ENCODE measurements around the gene PCYOX1L.

PCYOX1L gene

GRCh38 chr5:149410071-149410470, 52.2 kb downstream of the PCYOX1L start:
- no peaks in the 10 kb centered on the region for H3K36me3 Mint-ChIP-seq (ENCODE audit: low read depth)
- H3K27me3 Mint-ChIP-seq = no peaks in the 10 kb centered on the region
- no peak overlapping the region for H3K27ac Mint-ChIP-seq
- H3K4me3 Mint-ChIP-seq = no peak overlapping the region
- H3K9me3 Mint-ChIP-seq = no peaks in the 10 kb centered on the region
- H3K4me1 Mint-ChIP-seq (ENCODE audit: low read depth) = no peaks in the 10 kb centered on the region

DNA sequence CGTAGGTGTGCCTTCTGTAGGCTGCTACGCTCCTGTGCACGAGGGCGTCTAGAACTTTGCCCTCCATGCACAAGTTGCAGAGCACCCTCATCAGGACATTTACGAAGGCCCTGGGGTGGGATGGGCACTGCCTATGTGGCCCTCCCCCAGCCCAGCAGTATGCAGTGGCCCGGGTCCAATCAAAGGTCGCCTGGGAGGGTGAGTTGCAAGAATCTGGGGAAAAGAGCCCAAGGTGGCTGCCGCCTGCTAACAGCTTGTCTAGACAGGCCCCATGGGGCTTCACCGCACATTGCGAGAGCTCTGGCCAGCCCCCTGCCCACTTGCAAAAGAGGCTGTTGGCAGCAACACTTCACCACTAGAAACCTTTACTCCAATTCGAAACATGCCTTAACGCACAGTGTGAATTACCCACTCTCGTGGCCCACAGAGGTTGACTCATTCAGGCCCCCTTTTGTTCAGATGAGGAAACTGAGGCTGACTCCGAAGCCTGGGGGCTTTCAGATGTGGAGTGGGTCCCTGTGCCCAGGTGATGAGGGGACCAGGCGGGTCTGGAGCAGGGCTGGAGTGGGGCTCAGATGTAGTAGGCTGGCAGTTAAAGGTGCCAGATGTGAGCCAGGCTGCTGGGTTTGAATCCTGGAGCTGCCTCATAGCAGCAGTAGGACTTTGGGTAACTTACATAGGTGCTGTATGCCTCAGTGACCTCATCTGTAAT, 53.0 kb downstream of the PCYOX1L start:
- Mint-ChIP-seq H3K4me3 (no peak overlapping the region), H3K9me3 (no peaks in the 10 kb centered on the region), H3K27ac (no peak overlapping the region), H3K27me3 (no peaks in the 10 kb centered on the region), H3K4me1 (ENCODE audit: low read depth) (no peaks in the 10 kb centered on the region), H3K36me3 (ENCODE audit: low read depth) (no peaks in the 10 kb centered on the region)

- Mint-ChIP-seq H3K9me3 (no peaks in the 10 kb centered on the region), H3K4me3 (no peak overlapping the region), H3K27me3 (no peaks in the 10 kb centered on the region), H3K27ac (no peak overlapping the region), H3K36me3 (ENCODE audit: low read depth) (no peaks in the 10 kb centered on the region), H3K4me1 (ENCODE audit: low read depth) (no peaks in the 10 kb centered on the region)
These were observed 54.1 kb downstream of the PCYOX1L start for GRCh38 chr5:149411738-149412519.

DNA sequence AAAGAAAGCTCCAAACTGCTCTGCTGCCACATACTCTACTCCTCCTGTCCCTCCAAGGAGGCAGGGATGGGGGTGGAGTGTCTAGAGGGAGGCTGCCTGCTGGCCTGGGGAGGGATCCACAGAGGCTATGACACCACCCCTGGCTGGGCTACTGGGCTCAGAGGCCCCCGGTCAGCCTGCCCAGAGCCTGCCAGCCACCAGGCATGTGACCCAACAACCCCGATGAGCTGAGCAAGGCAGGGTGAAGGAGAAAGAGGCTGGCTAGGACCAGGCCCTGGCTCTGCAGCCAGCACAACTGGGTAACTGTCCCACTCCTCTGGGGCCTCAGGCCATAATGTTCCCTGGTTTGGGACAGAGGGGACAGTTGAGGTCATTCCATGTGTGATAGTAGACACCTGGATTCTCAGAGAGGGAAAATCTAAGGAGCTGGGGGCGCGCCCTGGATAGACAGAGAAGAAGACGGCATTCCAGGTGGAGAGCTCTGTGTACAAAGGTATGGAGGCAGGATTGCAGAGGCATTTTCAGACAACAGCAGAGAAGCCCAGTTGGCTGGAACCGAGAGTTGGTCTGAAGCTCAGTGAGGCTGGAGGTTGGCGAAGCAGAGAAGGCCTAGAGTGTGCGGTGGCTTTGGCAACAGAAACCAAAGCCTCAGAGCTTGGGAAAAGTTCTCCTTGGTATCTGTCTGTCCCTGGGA, 55.1 kb downstream of the PCYOX1L start:
- H3K9me3 Mint-ChIP-seq = no peaks in the 10 kb centered on the region
- no peaks in the 10 kb centered on the region for H3K4me1 Mint-ChIP-seq (ENCODE audit: low read depth)
- H3K4me3 Mint-ChIP-seq = no peak overlapping the region
- no peaks in the 10 kb centered on the region for H3K36me3 Mint-ChIP-seq (ENCODE audit: low read depth)
- H3K27me3 Mint-ChIP-seq = no peaks in the 10 kb centered on the region
- no peak overlapping the region for H3K27ac Mint-ChIP-seq

- Mint-ChIP-seq H3K4me1 (ENCODE audit: low read depth) (no peaks in the 10 kb centered on the region), H3K4me3 (no peak overlapping the region), H3K9me3 (no peaks in the 10 kb centered on the region), H3K27ac (no peak overlapping the region), H3K36me3 (ENCODE audit: low read depth) (no peaks in the 10 kb centered on the region), H3K27me3 (no peaks in the 10 kb centered on the region)
These were observed 55.8 kb downstream of the PCYOX1L start for GRCh38 chr5:149413477-149414210.

- H3K4me1 Mint-ChIP-seq (ENCODE audit: low read depth) = no peaks in the 10 kb centered on the region
- H3K27ac Mint-ChIP-seq = no peak overlapping the region
- H3K9me3 Mint-ChIP-seq = no peaks in the 10 kb centered on the region
- H3K4me3 Mint-ChIP-seq = no peak overlapping the region
- no peaks in the 10 kb centered on the region for H3K36me3 Mint-ChIP-seq (ENCODE audit: low read depth)
- no peaks in the 10 kb centered on the region for H3K27me3 Mint-ChIP-seq
These were observed 56.7 kb downstream of the PCYOX1L start for GRCh38 chr5:149414405-149415065.

GRCh38 chr5:149415066-149415967, 57.5 kb downstream of the PCYOX1L start:
- Mint-ChIP-seq H3K4me1 (ENCODE audit: low read depth) (no peaks in the 10 kb centered on the region), H3K27me3 (no peaks in the 10 kb centered on the region), H3K27ac (no peak overlapping the region), H3K36me3 (ENCODE audit: low read depth) (no peaks in the 10 kb centered on the region), H3K9me3 (no peaks in the 10 kb centered on the region), H3K4me3 (no peak overlapping the region)

GRCh38 chr5:149416987-149417710, 59.3 kb downstream of the PCYOX1L start:
- Mint-ChIP-seq H3K4me1 (ENCODE audit: low read depth) (peaks cover 3% of the 10 kb centered on the region), H3K27me3 (no peaks in the 10 kb centered on the region), H3K4me3 (no peak overlapping the region), H3K27ac (no peak overlapping the region), H3K9me3 (no peaks in the 10 kb centered on the region), H3K36me3 (ENCODE audit: low read depth) (no peaks in the 10 kb centered on the region)

- Mint-ChIP-seq H3K27ac (no peak overlapping the region), H3K9me3 (no peaks in the 10 kb centered on the region), H3K4me3 (no peak overlapping the region), H3K4me1 (ENCODE audit: low read depth) (peaks cover 4% of the 10 kb centered on the region), H3K36me3 (ENCODE audit: low read depth) (no peaks in the 10 kb centered on the region), H3K27me3 (no peaks in the 10 kb centered on the region)
These were observed 60.0 kb downstream of the PCYOX1L start for GRCh38 chr5:149417711-149418368.

DNA sequence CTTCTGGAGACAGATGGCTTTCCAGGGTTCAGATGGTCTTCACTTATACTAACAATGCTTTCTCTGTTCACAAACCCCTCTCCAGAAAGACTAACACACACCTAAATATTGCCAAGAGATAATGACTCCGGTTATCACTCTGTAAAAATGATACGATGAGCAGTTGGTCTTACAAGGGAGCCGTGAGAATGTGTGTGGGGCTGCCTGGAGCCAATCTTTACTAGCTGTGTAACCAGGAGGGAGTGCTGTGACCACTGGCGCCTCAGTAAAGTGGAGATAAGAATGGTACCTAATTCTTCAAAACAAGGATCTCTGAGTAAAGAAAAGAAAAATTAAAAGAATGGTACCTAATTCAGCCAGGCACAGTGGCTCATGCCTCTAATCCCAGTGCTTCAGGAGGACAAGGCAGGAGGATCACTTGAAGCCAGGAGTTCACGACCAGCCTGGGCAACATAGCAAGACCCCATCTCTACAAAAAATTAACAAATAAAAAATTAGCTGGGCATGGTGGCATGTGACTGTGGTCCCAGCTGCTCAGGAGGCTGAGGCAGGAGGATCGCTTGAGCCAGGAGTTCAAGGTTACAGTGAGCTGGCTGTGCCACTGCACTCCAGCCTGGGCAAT, 61.2 kb downstream of the PCYOX1L start:
- Mint-ChIP-seq H3K4me3 (no peak overlapping the region), H3K27me3 (no peaks in the 10 kb centered on the region), H3K4me1 (ENCODE audit: low read depth) (peaks cover 4% of the 10 kb centered on the region), H3K9me3 (no peaks in the 10 kb centered on the region), H3K36me3 (ENCODE audit: low read depth) (no peaks in the 10 kb centered on the region), H3K27ac (no peak overlapping the region)
